SK-N-MC (cell line): Measurements from ENCODE around the gene DSN1.
"Not testable (repeated sequence)": the region's sequence is repeated elsewhere in the genome, so short reads cannot be mapped to it uniquely, and the experiment has no call there.

ENCODE experiments used
- DNase-seq: peaks from one replicate; pipeline ENCODE4 v3.0.0-alpha.2; 2011; ENCODE audit warnings: low read depth, low spot score
- H3K27ac ChIP-seq: fragments of 200-600 bp; sonication (generic); 2 replicates; pipeline ENCODE4 v1.5.1; 2016; ENCODE audit warnings: mixed run types
- H3K36me3 ChIP-seq: fragments of 200-600 bp; sonication (generic); 2 replicates; pipeline ENCODE4 v1.6.1; 2017; ENCODE audit warnings: antibody characterized with exemption, low read length, mixed read lengths; ENCODE audit not compliant: insufficient read depth
- H3K4me3 ChIP-seq: fragments of 200-600 bp; sonication (generic); 2 replicates; pipeline ENCODE4 v1.5.1; 2016
- H3K9ac ChIP-seq: fragments of 200-600 bp; sonication (generic); 2 replicates; pipeline ENCODE4 v1.8.0; 2017; ENCODE audit warnings: mixed run types, mixed read lengths; ENCODE audit not compliant: insufficient read length
- H3K9me3 ChIP-seq: fragments of 200-600 bp; sonication (generic); 2 replicates; pipeline ENCODE4 v1.6.1; 2017; ENCODE audit warnings: low read depth, mild to moderate bottlenecking, antibody characterized with exemption, low read length, moderate library complexity, mixed read lengths
- EZH2 ChIP-seq: fragments of 200-600 bp; sonication (generic); IDR thresholded peaks from one replicate; pipeline ENCODE4 v1.6.1; 2017; ENCODE audit warnings: antibody characterized with exemption
- FOXP2 ChIP-seq: optimal IDR thresholded peaks from 2 replicates; pipeline ENCODE3; 2011; ENCODE audit warnings: mild to moderate bottlenecking, moderate library complexity; ENCODE audit not compliant: insufficient read depth; ENCODE audit errors: extremely low read length, control extremely low read depth
- POLR2AphosphoS5 ChIP-seq: IDR thresholded peaks from 2 replicates; pipeline ENCODE4 v1.6.1; 2012; ENCODE audit warnings: mild to moderate bottlenecking, low read depth, low read length, borderline replicate concordance

Gene DSN1

DNA sequence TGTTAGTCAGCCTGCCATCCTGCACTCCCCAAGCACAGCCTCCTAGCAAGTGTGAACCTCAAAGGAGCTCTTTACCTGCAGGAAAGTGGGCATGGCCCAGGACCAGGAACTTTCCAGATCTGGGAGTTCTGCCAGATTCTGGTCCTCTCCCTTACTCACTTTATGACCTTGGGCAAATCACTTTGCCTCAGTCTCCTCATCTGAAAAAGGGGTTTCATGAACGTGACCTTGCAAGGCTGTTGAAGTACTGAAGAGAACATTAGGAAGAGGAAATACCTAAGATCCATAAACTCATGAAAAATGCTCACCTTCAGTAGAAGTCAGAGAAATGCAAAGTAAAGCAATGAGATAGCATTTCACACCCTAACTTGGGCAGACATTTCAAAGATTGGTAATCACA lies 26.8 kb upstream of the DSN1 start:
- H3K36me3 ChIP-seq, result peaks cover 29% of the 10 kb centered on the region
- H3K27ac ChIP-seq, result no peak overlapping the region
- H3K9me3 ChIP-seq, result no peaks in the 10 kb centered on the region
- no peak overlapping the region for H3K4me3 ChIP-seq
- H3K9ac ChIP-seq, result no peak overlapping the region
- no peak for DNase-seq
- TF ChIP-seq POLR2AphosphoS5 (no peak), EZH2 (no peak), FOXP2 (no peak)

DNA sequence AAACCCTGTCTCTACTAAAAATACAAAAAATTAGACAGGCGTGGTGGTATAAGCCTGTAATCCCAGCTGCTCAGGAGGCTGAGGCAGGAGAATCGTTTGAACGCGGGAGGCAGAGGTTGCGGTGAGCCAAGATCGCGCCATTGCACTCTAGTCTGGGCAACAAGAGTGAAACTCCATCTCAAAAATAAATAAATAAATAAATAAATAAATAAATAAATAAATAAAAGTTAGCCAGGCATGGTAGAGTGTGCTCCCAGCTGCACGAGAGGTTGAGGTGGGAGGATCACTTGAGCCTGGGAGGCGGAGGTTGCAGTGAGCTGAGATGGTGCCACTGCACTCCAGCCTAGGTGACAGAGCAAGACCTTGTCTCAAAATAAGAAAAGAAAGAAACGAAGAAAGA lies 25.8 kb upstream of the DSN1 start:
- H3K4me3 ChIP-seq, H3K9me3 ChIP-seq, H3K9ac ChIP-seq, DNase-seq, H3K27ac ChIP-seq: not testable (repeated sequence)
- peaks cover 25% of the 10 kb centered on the region for H3K36me3 ChIP-seq

DNA sequence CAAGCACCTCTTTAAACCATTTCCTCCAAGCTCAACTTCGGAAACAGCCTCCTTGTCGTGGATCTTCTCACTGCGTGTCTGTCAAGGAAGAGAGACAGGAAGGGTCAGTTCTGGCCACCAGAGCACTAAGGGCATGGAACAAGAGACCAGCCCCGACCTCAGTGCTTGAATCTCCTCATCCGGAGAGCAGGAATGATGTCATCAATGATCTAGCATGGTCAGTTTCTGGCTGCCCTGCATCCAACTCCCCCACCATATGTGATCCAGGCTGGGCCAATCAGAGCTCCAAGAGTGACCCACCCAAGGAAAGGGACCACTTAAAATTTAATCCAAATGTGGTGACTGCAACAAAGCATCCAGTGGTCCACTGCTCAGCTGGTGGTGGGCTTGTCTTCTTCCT lies 23.3 kb upstream of the DSN1 start:
- Histone ChIP-seq H3K9me3 (no peaks in the 10 kb centered on the region), H3K27ac (no peak overlapping the region), H3K9ac (no peak overlapping the region), H3K4me3 (no peak overlapping the region), H3K36me3 (peaks cover 30% of the 10 kb centered on the region; the same call in 1 of the 2 replicates)
- TF ChIP-seq FOXP2 (no peak), POLR2AphosphoS5 (no peak), EZH2 (no peak)
- DNase-seq, result no peak

DNA sequence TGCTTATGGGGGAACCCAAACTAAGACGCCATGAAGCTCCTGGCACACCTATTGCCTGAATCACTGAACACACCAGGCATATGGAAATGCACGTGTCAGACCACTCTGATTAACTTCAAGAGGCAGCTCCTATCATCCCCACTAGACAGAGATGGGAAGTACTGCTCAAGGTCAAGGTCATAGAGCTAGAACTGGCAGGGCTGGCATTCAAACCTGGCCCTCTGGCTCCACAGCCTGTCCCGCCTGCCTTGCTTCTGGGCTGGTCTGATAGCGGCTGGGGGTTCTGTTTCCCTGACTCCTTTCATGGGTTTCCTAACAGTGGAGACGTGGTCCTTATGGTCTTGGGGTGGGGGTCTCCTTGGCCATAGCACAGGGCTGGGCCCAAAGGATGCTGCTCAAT lies 22.6 kb upstream of the DSN1 start:
- no peak for TF ChIP-seq POLR2AphosphoS5
- no peak for TF ChIP-seq EZH2
- TF ChIP-seq FOXP2, result no peak
- H3K36me3 ChIP-seq, result peaks cover 29% of the 10 kb centered on the region; the same call in 1 of the 2 replicates
- DNase-seq, result no peak
- no peak overlapping the region for H3K9ac ChIP-seq
- no peaks in the 10 kb centered on the region for H3K9me3 ChIP-seq
- H3K27ac ChIP-seq, result no peak overlapping the region
- no peak overlapping the region for H3K4me3 ChIP-seq

DNA sequence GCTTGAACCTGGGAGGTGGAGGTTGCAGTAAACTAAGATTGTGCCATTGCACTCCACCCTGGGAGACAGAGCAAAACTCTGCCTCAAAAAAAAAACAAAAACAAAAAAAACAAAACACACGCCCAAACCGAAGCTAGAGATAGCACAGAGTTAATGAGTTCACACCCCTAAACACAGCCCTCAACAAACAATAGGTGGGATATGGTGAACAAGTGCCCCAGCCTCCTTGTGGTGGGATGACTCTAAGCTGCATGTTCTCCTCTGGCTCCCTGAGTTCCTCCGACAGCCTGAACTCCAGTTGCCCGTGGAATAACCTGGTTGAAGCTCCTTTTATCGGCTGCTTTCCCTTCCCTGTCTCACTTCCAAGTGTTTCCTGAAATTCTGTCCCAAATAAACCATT lies 22.1 kb upstream of the DSN1 start:
- no peak for TF ChIP-seq POLR2AphosphoS5
- TF ChIP-seq EZH2, result no peak
- no peak for TF ChIP-seq FOXP2
- no peak overlapping the region for H3K27ac ChIP-seq
- no peaks in the 10 kb centered on the region for H3K9me3 ChIP-seq
- H3K9ac ChIP-seq, result no peak overlapping the region
- DNase-seq, result no peak
- no peak overlapping the region for H3K4me3 ChIP-seq
- peaks cover 25% of the 10 kb centered on the region; the same call in 1 of the 2 replicates for H3K36me3 ChIP-seq

DNA sequence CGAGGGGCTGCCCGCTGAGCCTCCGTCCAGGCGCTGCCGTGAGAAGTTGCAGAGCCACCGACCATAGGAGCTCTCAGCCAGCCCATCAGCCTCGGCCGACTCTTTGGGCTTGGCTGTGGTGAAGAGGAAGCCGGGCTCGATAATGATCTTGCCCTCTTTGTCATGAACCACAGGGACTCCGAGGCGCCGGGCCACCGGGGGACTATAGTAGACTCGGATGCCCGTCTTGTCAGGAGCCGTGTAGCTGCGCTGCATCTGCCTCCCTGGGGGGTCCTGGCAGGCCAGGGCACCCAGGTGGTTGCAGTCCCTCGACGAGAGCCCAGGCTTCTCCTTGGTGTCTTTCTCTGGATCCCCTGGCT lies 20.5 kb upstream of the DSN1 start:
- Histone ChIP-seq H3K27ac (no peak overlapping the region), H3K4me3 (no peak overlapping the region), H3K9ac (no peak overlapping the region), H3K36me3 (peaks cover 20% of the 10 kb centered on the region; the same call in 1 of the 2 replicates), H3K9me3 (no peaks in the 10 kb centered on the region)
- no peak for DNase-seq
- no peak for TF ChIP-seq POLR2AphosphoS5
- TF ChIP-seq EZH2, result no peak
- TF ChIP-seq FOXP2, result no peak

DNA sequence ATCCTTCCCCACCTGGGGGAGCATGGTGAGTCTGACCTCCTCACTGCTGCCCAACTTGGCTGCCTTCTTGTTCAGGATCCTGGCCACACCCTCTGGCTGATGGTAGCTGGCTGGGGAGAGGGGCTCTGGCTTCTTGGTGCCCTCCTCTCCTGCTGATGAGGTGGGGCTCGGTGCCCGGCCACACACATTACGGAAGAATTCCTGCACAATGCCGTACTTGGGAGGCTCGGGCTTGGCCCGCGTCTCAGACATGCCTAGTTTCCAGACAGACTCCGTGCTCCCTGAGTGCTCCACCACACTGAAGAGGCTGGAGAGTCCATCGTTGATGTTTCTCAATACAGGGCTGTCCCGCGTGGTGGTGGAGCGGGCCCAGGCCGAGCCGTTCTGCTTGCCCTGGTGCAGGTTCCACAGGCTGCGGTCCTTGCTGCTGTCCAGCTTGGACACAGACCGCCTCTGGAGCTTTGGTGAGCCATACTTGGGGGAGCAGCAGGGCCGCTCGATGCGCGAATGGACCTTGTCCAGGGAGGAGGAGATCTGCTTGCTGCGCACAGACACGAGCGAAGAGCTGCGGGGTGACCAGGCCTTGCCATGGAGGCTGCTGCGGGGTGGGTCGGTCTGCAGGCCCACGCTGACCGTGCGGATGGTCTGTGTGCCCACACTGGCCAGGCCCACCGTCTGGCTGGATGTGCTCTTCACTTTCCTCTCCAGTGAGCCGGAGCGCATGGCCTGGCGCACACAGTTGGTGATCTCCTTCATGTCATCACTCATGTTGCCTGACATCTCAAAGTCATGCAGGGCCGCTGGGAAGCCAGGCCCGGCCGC lies 19.9 kb upstream of the DSN1 start:
- Histone ChIP-seq H3K4me3 (no peak overlapping the region), H3K9me3 (no peaks in the 10 kb centered on the region), H3K9ac (no peak overlapping the region), H3K36me3 (peaks cover 16% of the 10 kb centered on the region; the same call in 1 of the 2 replicates), H3K27ac (no peak overlapping the region)
- DNase-seq, result no peak
- no peak for TF ChIP-seq EZH2

DNA sequence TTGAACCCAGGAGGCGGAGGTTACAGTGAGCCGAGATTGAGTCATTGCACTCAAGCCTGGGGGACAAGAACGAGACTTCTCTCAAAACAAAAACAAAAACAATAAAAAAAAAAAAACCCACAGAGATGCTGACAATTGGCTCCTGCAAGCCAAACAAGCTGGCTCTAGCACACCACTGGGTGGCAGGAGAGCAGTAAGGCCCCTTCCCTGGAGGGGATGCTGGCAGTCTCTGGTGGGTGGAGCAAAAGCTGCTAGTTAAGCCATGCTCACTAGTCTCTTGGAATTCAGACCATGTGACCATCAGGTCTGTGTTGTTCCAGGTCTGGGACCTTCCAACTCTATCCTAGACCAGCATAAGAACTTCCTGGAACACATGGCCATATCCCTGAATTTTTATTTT lies 18.9 kb upstream of the DSN1 start:
- H3K4me3 ChIP-seq, result no peak overlapping the region
- TF ChIP-seq FOXP2 (no peak), EZH2 (no peak), POLR2AphosphoS5 (no peak)
- DNase-seq, result no peak
- no peaks in the 10 kb centered on the region for H3K9me3 ChIP-seq
- H3K36me3 ChIP-seq, result peaks cover 12% of the 10 kb centered on the region; the same call in 1 of the 2 replicates
- no peak overlapping the region for H3K27ac ChIP-seq
- no peak overlapping the region for H3K9ac ChIP-seq

DNA sequence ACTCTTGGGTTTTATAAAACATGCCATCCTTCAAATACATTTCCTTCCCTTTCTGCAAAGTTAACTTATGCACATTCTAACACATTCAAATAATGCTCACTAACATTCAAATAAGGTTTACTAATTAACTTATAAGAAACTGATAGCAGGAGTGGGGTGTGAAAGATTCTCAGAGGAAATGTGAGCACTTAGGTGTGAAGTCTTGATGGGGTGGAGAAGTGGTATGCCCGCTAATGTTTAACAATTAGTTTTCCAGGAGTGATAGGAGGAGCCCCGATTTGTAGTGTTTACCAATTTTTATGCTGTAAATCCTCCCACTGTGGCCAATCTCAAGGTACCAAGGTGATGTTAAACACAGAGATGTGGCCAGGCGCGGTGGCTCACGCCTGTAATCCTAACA lies 18.3 kb upstream of the DSN1 start:
- H3K27ac ChIP-seq, result no peak overlapping the region
- peaks cover 12% of the 10 kb centered on the region; the same call in 1 of the 2 replicates for H3K36me3 ChIP-seq
- no peak for TF ChIP-seq POLR2AphosphoS5
- no peak for TF ChIP-seq FOXP2
- TF ChIP-seq EZH2, result no peak
- no peak overlapping the region for H3K4me3 ChIP-seq
- no peak for DNase-seq
- H3K9ac ChIP-seq, result no peak overlapping the region
- H3K9me3 ChIP-seq, result no peaks in the 10 kb centered on the region
